OCI-LY3 (cell line): ENCODE results near the gene USH2A.

Source experiments
- H2AFZ ChIP-seq: fragments of 200-600, 300-600 bp; shearing (Covaris generic); 2 replicates; pipeline ENCODE4 v1.6.0; 2014; ENCODE audit warnings: antibody characterized with exemption, low read depth, low read length
- H3K27ac ChIP-seq: fragments of 200-600, 300-600 bp; sonication (generic); 2 replicates; pipeline ENCODE4 v1.5.1; 2014; ENCODE audit warnings: mild to moderate bottlenecking, low read length, moderate library complexity, mixed read lengths
- H3K27me3 ChIP-seq: fragments of 200-600, 300-600 bp; sonication (generic); 2 replicates; pipeline ENCODE4 v1.6.1; 2014; ENCODE audit warnings: low read depth, low read length, mixed read lengths
- H3K36me3 ChIP-seq: fragments of 200-600, 300-600 bp; sonication (generic); replicated peaks from 2 replicates; pipeline ENCODE3; 2014; ENCODE audit warnings: low read depth, low read length, mixed read lengths
- H3K4me1 ChIP-seq: fragments of 300-600, 200-600 bp; sonication (generic); 2 replicates; pipeline ENCODE4 v1.6.1; 2014; ENCODE audit warnings: low read length, mixed read lengths
- H3K4me2 ChIP-seq: fragments of 200-600, 300-600 bp; sonication (generic); 2 replicates; pipeline ENCODE4 v1.6.1; 2014; ENCODE audit warnings: low read length, mixed read lengths
- H3K4me3 ChIP-seq: fragments of 300-600, 200-600 bp; sonication (generic); 2 replicates; pipeline ENCODE4 v1.5.1; 2014; ENCODE audit warnings: antibody characterized with exemption, mild to moderate bottlenecking, low read length, moderate library complexity
- H3K79me2 ChIP-seq: fragments of 300-600, 200-600 bp; shearing (Covaris generic); 2 replicates; pipeline ENCODE4 v1.6.1; 2014; ENCODE audit warnings: mild to moderate bottlenecking, low read length, mixed read lengths
- H3K9ac ChIP-seq: fragments of 300-600, 200-600 bp; shearing (Covaris generic); 2 replicates; pipeline ENCODE4 v1.6.0; 2014; ENCODE audit warnings: mild to moderate bottlenecking, low read length, moderate library complexity
- H3K9me3 ChIP-seq: fragments of 200-600, 300-600 bp; shearing (Covaris generic); 2 replicates; pipeline ENCODE4 v1.6.1; 2014; ENCODE audit warnings: low read length, mixed read lengths; ENCODE audit not compliant: insufficient read depth
- H4K20me1 ChIP-seq: fragments of 200-600, 300-600 bp; sonication (generic); 2 replicates; pipeline ENCODE4 v1.6.1; 2016; ENCODE audit warnings: low read length, mixed read lengths; ENCODE audit not compliant: insufficient read depth
- EZH2phosphoT487 ChIP-seq: fragments of 200-600 bp; shearing (Covaris generic); IDR thresholded peaks from 2 replicates; pipeline ENCODE4 v1.6.1; 2018; ENCODE audit warnings: antibody characterized with exemption, mixed run types, low read depth
- TF ChIP-seq, protein P1 (sequence below): fragments of 200-600, 300-600 bp; sonication (generic); IDR thresholded peaks from 2 replicates; pipeline ENCODE4 v1.5.1; 2014; ENCODE audit warnings: antibody characterized with exemption, low read length, low read depth

Gene USH2A

GRCh38 chr1:216049741-216050430 lies 373.4 kb downstream of the USH2A start:
- H3K4me3 ChIP-seq, result no peak overlapping the region
- H3K79me2 ChIP-seq, result no peaks in the 10 kb centered on the region
- no peak overlapping the region for H3K4me2 ChIP-seq
- H3K36me3 ChIP-seq, result no peaks in the 10 kb centered on the region
- no peak overlapping the region for H3K27ac ChIP-seq
- no peaks in the 10 kb centered on the region for H3K27me3 ChIP-seq
- H3K9me3 ChIP-seq, result no peaks in the 10 kb centered on the region
- no peak for TF ChIP-seq EZH2phosphoT487
- TF ChIP-seq, protein P1, sequence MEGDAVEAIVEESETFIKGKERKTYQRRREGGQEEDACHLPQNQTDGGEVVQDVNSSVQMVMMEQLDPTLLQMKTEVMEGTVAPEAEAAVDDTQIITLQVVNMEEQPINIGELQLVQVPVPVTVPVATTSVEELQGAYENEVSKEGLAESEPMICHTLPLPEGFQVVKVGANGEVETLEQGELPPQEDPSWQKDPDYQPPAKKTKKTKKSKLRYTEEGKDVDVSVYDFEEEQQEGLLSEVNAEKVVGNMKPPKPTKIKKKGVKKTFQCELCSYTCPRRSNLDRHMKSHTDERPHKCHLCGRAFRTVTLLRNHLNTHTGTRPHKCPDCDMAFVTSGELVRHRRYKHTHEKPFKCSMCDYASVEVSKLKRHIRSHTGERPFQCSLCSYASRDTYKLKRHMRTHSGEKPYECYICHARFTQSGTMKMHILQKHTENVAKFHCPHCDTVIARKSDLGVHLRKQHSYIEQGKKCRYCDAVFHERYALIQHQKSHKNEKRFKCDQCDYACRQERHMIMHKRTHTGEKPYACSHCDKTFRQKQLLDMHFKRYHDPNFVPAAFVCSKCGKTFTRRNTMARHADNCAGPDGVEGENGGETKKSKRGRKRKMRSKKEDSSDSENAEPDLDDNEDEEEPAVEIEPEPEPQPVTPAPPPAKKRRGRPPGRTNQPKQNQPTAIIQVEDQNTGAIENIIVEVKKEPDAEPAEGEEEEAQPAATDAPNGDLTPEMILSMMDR, result no peak
- H4K20me1 ChIP-seq, result no peaks in the 10 kb centered on the region
- no peak overlapping the region for H3K9ac ChIP-seq
- no peak overlapping the region for H2AFZ ChIP-seq
- H3K4me1 ChIP-seq, result no peaks in the 10 kb centered on the region

DNA sequence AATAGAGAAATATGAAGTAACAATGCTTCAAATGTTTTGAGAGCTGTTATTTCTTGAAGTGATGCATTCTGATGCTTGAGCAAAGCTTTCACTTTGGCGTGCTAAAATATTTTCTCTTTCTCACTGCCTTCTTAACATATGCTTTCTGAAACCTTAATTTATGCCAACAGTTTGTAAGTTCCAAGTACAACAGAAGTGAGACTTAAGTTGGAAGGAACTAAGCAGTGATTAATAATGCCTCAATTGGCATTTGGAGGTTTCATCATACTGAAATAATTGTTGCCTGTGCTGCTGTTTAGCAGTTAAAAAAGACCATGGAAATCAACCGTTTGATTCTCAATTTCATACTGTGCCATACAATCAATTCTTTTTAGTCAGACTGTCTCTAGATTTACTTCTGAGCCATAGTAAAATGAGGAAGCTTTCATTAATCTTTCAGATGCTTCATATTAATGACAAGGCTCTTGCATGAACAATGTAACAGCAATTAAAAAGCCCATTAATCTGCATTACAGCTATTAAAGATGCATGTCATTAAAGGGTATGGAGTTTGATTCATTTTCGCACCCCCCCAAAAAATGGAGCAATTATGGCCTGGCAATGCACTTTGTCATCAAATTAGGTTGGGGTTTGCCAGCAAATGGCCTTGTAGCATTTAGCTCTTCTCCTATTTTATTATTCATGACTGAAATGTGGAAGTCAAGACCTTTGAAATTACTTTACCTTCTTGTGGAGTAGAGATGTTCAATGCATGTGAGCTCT lies 375.3 kb downstream of the USH2A start:
- Histone ChIP-seq H3K27me3 (no peaks in the 10 kb centered on the region), H3K4me3 (no peak overlapping the region), H3K36me3 (no peaks in the 10 kb centered on the region), H2AFZ (no peak overlapping the region), H4K20me1 (no peaks in the 10 kb centered on the region), H3K9ac (no peak overlapping the region), H3K4me1 (no peaks in the 10 kb centered on the region), H3K4me2 (no peak overlapping the region), H3K9me3 (no peaks in the 10 kb centered on the region), H3K27ac (no peak overlapping the region), H3K79me2 (no peaks in the 10 kb centered on the region)
- TF ChIP-seq, protein P1, result no peak
- TF ChIP-seq EZH2phosphoT487, result no peak

DNA sequence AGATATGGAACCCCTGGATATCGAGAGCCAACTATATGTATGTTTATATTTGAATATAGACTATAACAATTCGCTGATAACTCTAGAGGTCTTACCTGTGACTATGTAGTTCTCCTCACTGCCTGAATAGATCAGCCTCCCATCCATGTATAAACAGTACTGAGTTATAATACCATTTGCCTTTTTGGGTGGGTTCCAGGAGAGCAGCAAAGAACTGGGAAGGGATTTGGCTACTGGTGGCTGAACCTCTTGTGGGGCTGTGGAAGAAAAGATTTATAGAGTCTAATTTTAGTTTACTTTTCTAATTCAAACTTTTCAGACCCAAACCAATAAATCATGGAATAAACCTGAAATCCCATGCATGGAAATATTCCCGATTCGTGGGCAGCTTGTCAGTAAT lies 376.9 kb downstream of the USH2A start:
- Histone ChIP-seq H3K79me2 (no peaks in the 10 kb centered on the region), H2AFZ (no peak overlapping the region), H3K9me3 (no peaks in the 10 kb centered on the region), H3K27me3 (no peaks in the 10 kb centered on the region), H3K4me3 (no peak overlapping the region), H3K9ac (no peak overlapping the region), H3K27ac (no peak overlapping the region), H4K20me1 (no peaks in the 10 kb centered on the region), H3K4me2 (no peak overlapping the region), H3K4me1 (no peaks in the 10 kb centered on the region), H3K36me3 (no peaks in the 10 kb centered on the region)
- TF ChIP-seq, protein P1, result no peak
- TF ChIP-seq EZH2phosphoT487, result no peak

DNA sequence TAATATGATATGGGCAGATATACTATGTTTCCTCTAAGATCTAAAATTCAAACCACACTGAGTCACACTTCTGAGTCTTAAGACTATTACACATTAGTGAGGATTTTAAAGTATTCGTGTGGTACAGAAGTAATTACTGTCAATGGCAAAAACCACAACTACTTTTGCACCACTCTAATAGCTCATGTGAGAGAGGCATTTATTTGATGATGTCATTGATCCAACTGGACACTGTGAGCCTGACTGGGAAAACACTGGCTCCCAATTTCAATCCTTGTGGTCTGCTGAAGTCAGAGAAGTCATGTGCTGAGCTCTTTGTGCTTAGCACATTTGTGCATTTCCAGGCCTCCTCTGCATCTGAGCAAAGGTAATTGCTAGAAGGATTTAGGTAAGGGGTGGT lies 377.8 kb downstream of the USH2A start:
- TF ChIP-seq, protein P1, result no peak
- no peak for TF ChIP-seq EZH2phosphoT487

More for the DNA sequence above, 377.8 kb downstream of the USH2A start:
- no peaks in the 10 kb centered on the region for H4K20me1 ChIP-seq
- H2AFZ ChIP-seq, result no peak overlapping the region
- H3K9me3 ChIP-seq, result no peaks in the 10 kb centered on the region
- no peak overlapping the region for H3K4me3 ChIP-seq
- no peaks in the 10 kb centered on the region for H3K36me3 ChIP-seq
- H3K79me2 ChIP-seq, result no peaks in the 10 kb centered on the region
- no peaks in the 10 kb centered on the region for H3K27me3 ChIP-seq
- no peak overlapping the region for H3K4me2 ChIP-seq
- no peaks in the 10 kb centered on the region for H3K4me1 ChIP-seq
- no peak overlapping the region for H3K27ac ChIP-seq
- no peak overlapping the region for H3K9ac ChIP-seq
